SK-N-SH treated with all-trans-retinoic acid at 6 μM for 48 hours (cell line): ENCODE data around the gene C2orf81.

Experiments
- ATAC-seq: fragments of 200-7000 bp; cut with Tn5 transposase; 3 replicates; pipeline ENCODE4 v1.9.1; 2020; ENCODE audit warnings: mild to moderate bottlenecking, moderate library complexity
- ARNTL ChIP-seq: fragments of 450-650 bp; formaldehyde crosslinking; IDR thresholded peaks from 2 replicates; pipeline ENCODE4 v1.5.0; 2020; ENCODE audit warnings: low read depth, mild to moderate bottlenecking, moderate library complexity, borderline replicate concordance
- BACH2 ChIP-seq: fragments of 250-450 bp; sonication (Bioruptor Pico); IDR thresholded peaks from 2 replicates; pipeline ENCODE4 v1.9.0; 2021; ENCODE audit warnings: mild to moderate bottlenecking, borderline replicate concordance
- ESRRG ChIP-seq: fragments of 250-450 bp; sonication (Bioruptor Pico); IDR thresholded peaks from 2 replicates; pipeline ENCODE4 v1.6.1; 2021; ENCODE audit warnings: mild to moderate bottlenecking
- ISL1 ChIP-seq: fragments of 250-450 bp; sonication (Bioruptor Pico); IDR thresholded peaks from 2 replicates; pipeline ENCODE4 v2.1.2; 2022; ENCODE audit warnings: mild to moderate bottlenecking, moderate library complexity
- OSR1 ChIP-seq: fragments of 250-450 bp; sonication (Bioruptor Pico); IDR thresholded peaks from 2 replicates; pipeline ENCODE4 v1.8.0; 2022; ENCODE audit warnings: moderate library complexity, mild to moderate bottlenecking, inconsistent platforms
- SNAI2 ChIP-seq: fragments of 250-450 bp; sonication (Bioruptor Pico); IDR thresholded peaks from 2 replicates; pipeline ENCODE4 v1.5.0; 2020; ENCODE audit warnings: mild to moderate bottlenecking, moderate library complexity
- ZFP30 ChIP-seq: fragments of 450-650 bp; formaldehyde crosslinking; IDR thresholded peaks from 2 replicates; pipeline ENCODE4 v1.5.0; 2022; ENCODE audit warnings: mild to moderate bottlenecking, moderate library complexity
- ZNF565 ChIP-seq: fragments of 450-650 bp; formaldehyde crosslinking; conservative IDR thresholded peaks from 2 replicates; pipeline ENCODE4 v1.5.0; 2020; ENCODE audit warnings: low read depth, mild to moderate bottlenecking, moderate library complexity
- ZNF70 ChIP-seq: fragments of 450-650 bp; formaldehyde crosslinking; IDR thresholded peaks from 2 replicates; pipeline ENCODE4 v1.5.0; 2020; ENCODE audit warnings: mild to moderate bottlenecking, moderate library complexity
- TF ChIP-seq, protein P1 (sequence below): fragments of 250-450 bp; sonication (Bioruptor Pico); IDR thresholded peaks from 2 replicates; pipeline ENCODE4 v1.8.0; 2021; ENCODE audit warnings: low read depth, mild to moderate bottlenecking, moderate library complexity, borderline replicate concordance
- TF ChIP-seq, protein P2 (sequence below): fragments of 250-450 bp; sonication (Bioruptor Pico); IDR thresholded peaks from 2 replicates; pipeline ENCODE4 v1.5.1; 2020; ENCODE audit warnings: low read depth, mild to moderate bottlenecking, moderate library complexity
- TF ChIP-seq, protein P3 (sequence below): fragments of 250-450 bp; sonication (Bioruptor Pico); IDR thresholded peaks from 2 replicates; pipeline ENCODE4 v1.8.0; 2020; ENCODE audit warnings: mild to moderate bottlenecking, moderate library complexity, borderline replicate concordance
- TF ChIP-seq, protein P4 (sequence below): fragments of 250-450 bp; sonication (Bioruptor Pico); IDR thresholded peaks from 2 replicates; pipeline ENCODE4 v1.5.0; 2020; ENCODE audit warnings: mild to moderate bottlenecking, moderate library complexity

Gene C2orf81

DNA sequence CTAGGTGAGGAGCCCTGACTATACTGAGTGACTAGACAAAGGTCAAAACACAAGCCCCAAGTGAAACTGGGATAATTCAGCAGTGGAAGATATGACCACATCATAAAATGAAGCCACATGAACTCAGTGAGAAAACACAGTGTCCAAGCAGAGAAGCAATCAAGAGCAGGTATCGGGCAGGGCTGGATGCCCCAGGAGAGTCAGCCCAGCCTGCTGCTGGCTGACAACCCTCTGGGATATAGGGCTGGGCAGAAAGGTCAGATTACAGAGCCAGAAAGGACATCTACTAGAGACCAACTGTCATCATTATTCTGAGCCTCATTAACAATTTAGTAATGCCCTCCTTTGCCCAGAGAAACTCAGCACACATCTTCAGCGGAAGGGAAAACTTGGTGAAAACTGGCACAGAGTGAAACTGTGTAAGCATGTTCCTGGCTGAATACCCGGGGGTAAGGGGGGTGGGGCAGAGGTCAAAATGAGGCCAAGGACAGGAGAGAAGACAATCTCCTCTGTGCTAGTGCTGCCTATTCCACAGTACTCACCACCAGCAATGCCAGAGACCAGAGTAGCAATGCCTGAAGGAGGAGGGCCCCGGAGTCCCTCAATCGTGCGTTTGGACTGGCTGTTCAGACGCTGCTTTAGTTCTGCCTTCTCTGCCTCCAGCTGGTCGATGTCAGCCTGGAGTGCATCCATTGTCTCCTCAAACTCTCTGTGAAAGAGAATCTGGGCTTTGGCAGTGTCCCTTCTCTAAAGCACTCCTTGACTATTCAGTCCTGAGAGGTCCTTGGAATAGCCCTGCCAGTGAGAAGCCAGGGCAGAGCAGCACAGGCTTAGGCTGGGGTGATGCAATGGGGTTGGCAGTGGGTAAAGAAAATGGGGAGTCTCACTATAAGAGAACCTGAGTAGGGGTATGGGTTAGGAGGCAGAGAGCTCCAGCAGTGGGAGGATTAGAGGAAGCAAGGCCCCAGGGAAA is 56.6 kb downstream of the C2orf81 start:
- TF ChIP-seq, protein P1, sequence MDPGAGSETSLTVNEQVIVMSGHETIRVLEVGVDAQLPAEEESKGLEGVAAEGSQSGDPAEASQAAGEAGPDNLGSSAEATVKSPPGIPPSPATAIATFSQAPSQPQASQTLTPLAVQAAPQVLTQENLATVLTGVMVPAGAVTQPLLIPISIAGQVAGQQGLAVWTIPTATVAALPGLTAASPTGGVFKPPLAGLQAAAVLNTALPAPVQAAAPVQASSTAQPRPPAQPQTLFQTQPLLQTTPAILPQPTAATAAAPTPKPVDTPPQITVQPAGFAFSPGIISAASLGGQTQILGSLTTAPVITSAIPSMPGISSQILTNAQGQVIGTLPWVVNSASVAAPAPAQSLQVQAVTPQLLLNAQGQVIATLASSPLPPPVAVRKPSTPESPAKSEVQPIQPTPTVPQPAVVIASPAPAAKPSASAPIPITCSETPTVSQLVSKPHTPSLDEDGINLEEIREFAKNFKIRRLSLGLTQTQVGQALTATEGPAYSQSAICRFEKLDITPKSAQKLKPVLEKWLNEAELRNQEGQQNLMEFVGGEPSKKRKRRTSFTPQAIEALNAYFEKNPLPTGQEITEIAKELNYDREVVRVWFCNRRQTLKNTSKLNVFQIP (CRISPR knock-in tag): no peak
- TF ChIP-seq, protein P2, sequence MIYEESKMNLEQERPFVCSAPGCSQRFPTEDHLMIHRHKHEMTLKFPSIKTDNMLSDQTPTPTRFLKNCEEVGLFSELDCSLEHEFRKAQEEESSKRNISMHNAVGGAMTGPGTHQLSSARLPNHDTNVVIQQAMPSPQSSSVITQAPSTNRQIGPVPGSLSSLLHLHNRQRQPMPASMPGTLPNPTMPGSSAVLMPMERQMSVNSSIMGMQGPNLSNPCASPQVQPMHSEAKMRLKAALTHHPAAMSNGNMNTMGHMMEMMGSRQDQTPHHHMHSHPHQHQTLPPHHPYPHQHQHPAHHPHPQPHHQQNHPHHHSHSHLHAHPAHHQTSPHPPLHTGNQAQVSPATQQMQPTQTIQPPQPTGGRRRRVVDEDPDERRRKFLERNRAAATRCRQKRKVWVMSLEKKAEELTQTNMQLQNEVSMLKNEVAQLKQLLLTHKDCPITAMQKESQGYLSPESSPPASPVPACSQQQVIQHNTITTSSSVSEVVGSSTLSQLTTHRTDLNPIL (CRISPR knock-in tag): no peak
- TF ChIP-seq SNAI2 (CRISPR knock-in tag): no peak
- TF ChIP-seq ZNF70: no peak
- TF ChIP-seq, protein P3, sequence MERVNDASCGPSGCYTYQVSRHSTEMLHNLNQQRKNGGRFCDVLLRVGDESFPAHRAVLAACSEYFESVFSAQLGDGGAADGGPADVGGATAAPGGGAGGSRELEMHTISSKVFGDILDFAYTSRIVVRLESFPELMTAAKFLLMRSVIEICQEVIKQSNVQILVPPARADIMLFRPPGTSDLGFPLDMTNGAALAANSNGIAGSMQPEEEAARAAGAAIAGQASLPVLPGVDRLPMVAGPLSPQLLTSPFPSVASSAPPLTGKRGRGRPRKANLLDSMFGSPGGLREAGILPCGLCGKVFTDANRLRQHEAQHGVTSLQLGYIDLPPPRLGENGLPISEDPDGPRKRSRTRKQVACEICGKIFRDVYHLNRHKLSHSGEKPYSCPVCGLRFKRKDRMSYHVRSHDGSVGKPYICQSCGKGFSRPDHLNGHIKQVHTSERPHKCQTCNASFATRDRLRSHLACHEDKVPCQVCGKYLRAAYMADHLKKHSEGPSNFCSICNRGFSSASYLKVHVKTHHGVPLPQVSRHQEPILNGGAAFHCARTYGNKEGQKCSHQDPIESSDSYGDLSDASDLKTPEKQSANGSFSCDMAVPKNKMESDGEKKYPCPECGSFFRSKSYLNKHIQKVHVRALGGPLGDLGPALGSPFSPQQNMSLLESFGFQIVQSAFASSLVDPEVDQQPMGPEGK: no peak
- TF ChIP-seq ESRRG (CRISPR knock-in tag): no peak
- no peak for TF ChIP-seq ISL1 (CRISPR knock-in tag)
- no peak for TF ChIP-seq ARNTL
- TF ChIP-seq, protein P4, sequence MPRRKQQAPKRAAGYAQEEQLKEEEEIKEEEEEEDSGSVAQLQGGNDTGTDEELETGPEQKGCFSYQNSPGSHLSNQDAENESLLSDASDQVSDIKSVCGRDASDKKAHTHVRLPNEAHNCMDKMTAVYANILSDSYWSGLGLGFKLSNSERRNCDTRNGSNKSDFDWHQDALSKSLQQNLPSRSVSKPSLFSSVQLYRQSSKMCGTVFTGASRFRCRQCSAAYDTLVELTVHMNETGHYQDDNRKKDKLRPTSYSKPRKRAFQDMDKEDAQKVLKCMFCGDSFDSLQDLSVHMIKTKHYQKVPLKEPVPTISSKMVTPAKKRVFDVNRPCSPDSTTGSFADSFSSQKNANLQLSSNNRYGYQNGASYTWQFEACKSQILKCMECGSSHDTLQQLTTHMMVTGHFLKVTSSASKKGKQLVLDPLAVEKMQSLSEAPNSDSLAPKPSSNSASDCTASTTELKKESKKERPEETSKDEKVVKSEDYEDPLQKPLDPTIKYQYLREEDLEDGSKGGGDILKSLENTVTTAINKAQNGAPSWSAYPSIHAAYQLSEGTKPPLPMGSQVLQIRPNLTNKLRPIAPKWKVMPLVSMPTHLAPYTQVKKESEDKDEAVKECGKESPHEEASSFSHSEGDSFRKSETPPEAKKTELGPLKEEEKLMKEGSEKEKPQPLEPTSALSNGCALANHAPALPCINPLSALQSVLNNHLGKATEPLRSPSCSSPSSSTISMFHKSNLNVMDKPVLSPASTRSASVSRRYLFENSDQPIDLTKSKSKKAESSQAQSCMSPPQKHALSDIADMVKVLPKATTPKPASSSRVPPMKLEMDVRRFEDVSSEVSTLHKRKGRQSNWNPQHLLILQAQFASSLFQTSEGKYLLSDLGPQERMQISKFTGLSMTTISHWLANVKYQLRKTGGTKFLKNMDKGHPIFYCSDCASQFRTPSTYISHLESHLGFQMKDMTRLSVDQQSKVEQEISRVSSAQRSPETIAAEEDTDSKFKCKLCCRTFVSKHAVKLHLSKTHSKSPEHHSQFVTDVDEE (CRISPR knock-in tag): no peak
- no peak for TF ChIP-seq BACH2 (CRISPR knock-in tag)
- TF ChIP-seq OSR1 (CRISPR knock-in tag): no peak
- TF ChIP-seq ZFP30 (CRISPR knock-in tag): no peak
- no peak for TF ChIP-seq ZNF565
- TF ChIP-seq, all 23 proteins: peak for 0
- no peak for ATAC-seq
